ENCODE measurements around the gene LAMA5.

DNA sequence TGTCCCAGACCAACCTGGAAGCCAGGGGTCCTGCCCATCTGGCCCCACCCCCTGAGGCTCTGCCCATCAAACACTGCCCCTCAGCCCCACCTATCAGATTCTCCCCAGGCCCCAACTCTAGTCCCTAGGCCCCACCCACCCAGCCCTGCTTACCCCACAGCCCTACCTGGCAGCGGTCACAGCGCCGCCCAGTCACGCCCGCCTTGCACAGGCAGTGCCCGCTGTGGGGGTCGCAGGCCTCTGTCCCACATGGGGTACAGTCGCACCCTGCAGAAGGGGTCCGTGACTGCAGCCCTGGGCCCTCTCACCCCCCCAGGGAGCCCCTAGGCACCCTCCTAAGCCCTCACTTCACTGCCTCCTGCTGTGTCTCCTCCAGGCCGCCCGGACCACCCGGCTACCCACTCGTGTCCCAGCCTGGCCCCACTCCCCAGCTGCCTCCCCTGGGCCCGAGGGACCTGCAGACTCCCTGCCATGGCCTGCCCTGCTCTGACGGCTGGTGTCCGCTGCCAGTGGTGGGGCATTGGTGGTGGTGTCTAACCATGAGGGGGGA is 44.5 kb downstream of the LAMA5 start:
- TF ChIP-seq EZH2 (IDR thresholded peaks at IDR 0.05; ENCODE audit: borderline replicate concordance, low read depth, low read length, severe bottlenecking), result no peak
- TF ChIP-seq, protein P1, sequence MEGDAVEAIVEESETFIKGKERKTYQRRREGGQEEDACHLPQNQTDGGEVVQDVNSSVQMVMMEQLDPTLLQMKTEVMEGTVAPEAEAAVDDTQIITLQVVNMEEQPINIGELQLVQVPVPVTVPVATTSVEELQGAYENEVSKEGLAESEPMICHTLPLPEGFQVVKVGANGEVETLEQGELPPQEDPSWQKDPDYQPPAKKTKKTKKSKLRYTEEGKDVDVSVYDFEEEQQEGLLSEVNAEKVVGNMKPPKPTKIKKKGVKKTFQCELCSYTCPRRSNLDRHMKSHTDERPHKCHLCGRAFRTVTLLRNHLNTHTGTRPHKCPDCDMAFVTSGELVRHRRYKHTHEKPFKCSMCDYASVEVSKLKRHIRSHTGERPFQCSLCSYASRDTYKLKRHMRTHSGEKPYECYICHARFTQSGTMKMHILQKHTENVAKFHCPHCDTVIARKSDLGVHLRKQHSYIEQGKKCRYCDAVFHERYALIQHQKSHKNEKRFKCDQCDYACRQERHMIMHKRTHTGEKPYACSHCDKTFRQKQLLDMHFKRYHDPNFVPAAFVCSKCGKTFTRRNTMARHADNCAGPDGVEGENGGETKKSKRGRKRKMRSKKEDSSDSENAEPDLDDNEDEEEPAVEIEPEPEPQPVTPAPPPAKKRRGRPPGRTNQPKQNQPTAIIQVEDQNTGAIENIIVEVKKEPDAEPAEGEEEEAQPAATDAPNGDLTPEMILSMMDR (IDR thresholded peaks at IDR 0.05; ENCODE audit: borderline replicate concordance, extremely low read depth, low read length, poor library complexity, severe bottlenecking), result no peak
